Activated CD4-positive, alpha-beta T cell treated with anti-CD3 and anti-CD28 coated beads for 24 hours (primary cell): ENCODE results near the gene APOBEC4.
"Not testable (repeated sequence)": the region's sequence is repeated elsewhere in the genome, so short reads cannot be mapped to it uniquely, and the experiment has no call there.

Experiments used
- DNase-seq, 2 donors: peaks; one replicate each; pipeline ENCODE4 v3.0.0-alpha.2; 2020; ENCODE audit warnings: low read depth in 2 of 2

Gene APOBEC4, protein sequence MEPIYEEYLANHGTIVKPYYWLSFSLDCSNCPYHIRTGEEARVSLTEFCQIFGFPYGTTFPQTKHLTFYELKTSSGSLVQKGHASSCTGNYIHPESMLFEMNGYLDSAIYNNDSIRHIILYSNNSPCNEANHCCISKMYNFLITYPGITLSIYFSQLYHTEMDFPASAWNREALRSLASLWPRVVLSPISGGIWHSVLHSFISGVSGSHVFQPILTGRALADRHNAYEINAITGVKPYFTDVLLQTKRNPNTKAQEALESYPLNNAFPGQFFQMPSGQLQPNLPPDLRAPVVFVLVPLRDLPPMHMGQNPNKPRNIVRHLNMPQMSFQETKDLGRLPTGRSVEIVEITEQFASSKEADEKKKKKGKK

GRCh38 chr1:183652547-183653461, at the start of gene APOBEC4:
Gene APOBEC4, minus strand, starts transcription at chr1:183653316. Its CDS starts 4,535 bp downstream, at chr1:183648781.
- DNase-seq: no peak

DNA sequence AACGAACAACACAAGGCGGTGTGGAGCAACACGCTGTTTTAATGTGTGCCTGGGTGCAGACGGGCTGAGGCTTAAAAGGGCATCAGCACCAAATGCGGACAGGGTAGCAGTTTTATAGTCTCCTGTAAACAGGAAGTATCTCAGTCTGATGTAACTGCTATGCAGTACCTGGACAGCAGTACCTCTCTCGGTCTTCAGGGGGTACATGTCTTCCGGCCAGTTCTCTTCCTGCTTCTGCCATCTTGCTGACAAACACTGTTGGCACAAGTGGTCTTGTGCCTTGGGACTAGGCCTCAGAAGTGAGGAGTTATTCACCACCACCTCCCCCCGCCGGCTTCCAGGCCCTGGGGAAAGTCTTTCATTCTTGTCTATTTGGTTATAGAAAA, 49.7 kb upstream of the APOBEC4 start:
- no peak for DNase-seq

DNA sequence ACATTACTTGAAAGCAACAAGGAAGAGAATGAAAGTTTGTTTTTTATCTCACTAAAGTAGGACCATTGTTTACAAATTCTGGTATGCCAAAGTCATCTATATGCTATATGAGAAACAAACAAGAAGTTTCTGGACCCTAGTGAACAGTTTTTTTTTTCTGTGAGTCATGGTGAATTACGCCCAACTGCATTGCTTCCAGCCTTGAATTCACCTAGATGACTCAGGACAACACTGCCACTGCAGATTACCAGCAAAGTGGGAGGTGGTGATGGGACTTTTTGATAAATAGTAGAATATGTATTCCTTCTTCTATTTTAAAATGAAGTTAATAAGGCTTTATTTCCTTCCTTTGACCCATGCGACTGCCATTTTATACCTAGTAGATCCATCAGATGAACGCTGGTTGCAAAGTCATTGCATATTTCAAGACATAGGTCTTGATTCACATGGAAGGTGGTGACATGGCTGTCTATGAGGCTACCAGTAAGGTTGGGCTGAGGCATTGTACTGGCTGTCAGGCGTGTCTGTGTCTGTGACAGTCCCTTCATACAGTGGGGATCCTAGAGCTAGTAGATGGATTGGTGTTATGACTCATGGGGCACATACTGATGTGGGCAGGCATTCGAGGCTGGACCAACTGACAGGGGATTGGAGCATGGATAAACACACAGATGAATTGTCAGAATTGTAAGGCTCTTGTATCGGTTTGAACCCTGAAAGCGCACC, 49.1 kb upstream of the APOBEC4 start:
- no peak for DNase-seq

- no peak for DNase-seq
These were observed 46.6 kb upstream of the APOBEC4 start for GRCh38 chr1:183699616-183700160.

DNA sequence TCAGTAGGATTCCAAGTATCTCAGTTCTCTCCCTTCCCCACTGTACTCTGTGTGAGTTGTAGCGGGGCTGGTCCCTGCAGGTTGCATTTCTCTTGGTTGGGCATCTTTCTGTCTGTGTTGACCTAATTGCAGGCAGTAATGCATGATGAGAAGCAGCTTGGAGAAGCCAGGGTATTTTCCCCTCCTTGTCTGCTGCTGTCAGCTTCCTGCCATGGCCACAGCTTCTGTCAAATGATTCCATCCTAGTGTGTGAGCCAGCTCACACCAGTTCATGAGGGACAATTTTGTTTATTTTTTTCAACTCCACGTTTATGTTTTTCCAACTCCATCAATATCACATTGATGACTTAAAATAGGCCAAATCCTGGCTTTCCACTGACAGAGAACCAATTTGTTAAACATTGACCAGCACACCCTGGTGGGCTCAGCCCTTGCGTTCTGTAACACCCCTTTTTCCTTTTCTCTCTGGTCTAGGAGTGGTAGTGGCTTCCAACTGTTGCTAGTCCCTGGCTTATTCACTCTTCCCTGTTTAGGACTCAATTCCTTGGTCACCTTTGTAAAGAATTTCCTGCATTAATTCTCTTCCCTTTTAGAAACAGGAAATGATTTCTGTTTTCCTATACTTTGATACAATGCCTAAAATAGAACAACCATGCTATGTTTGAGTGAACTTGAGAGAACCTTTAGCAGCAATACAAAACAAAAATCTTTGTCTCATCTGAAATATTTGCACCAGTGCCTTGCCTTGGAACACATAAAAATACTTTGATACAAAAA, 44.9 kb upstream of the APOBEC4 start:
- DNase-seq: no peak

- no peak for DNase-seq
These were observed 43.9 kb upstream of the APOBEC4 start for GRCh38 chr1:183696981-183697380.

DNA sequence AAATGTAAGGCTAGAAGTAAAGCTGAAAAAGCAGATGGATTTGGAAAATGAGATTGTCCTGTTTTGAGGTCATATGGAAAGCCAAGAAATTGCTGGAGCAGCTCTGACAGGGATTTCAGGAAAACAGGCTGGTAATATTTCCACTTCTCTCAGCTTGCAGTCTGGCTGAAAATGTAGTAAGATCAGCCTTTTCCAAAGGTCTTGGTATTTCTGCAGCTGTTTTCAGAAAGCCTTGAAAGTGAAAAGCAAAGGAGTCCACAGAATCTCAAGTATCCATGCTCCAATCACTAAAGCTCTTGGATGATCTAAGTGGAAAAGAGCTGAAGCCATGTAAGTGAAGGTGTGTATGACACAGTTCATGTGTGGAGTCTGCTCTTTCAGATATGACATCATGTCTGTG, 41.6 kb upstream of the APOBEC4 start:
- DNase-seq: no peak

- no peak for DNase-seq
These were observed 41.0 kb upstream of the APOBEC4 start for GRCh38 chr1:183694066-183694465.

DNA sequence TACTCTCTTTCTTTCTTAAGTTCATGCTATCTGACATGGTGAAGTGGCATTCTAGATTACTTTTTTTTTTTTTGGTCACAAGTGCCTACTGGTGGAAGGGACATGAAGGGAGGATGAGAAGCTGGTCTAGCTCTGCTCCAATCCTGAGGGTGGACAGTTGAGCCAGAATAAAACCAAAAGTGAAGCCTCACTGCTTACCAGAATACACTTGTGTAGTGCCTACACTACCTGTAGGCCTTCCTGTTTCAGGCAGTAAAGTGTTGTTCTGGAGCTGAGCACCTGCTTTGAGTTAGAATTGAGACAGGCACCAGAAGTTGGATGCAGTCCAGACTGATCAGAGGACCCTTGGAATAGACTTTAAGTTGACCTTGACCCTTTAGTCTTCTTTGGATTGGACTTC, 40.4 kb upstream of the APOBEC4 start:
- no peak for DNase-seq

DNA sequence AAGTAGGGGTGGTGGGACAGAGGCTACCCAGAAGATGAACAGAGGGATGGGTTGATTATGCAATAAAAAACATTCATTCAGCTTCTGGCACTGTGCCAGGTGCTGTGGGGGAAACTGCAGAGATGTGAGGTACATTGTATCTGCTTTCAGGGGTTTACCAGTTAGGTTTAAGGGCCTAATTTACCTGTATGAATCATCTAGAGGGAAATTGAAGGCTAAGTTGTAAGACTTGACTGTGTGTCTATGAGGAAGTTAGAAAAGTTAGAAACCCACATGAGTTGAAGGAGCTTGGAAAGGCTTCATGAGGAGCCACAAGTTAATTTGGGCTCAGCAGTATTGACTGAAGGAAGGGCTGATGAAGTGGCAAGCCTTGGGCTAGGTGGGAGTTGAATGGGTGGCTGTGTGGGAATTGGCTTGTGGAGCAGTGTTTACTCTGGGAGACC, 36.7 kb upstream of the APOBEC4 start:
- DNase-seq: no peak

- no peak for DNase-seq
These were observed 35.4 kb upstream of the APOBEC4 start for GRCh38 chr1:183688341-183689060.

- no peak for DNase-seq
These were observed 34.6 kb upstream of the APOBEC4 start for GRCh38 chr1:183687546-183688304.

DNA sequence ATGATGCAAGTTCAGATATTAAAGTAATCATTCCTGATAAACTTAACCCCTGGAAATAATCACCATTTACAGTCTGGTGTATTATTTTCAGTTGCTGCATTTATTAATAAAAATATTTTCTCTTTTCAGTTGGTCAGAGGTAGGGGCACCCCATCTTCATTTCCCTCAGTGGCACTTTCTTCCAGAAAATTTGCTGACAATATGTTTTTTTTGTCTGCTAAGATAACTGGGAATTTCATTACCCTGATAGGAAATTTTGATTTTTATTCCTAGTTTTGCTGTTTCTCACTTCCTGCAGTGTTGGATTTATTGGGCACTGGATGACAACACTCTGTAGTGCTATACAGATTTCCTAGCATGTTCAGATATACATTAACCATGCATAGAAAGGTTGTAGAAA, 33.1 kb upstream of the APOBEC4 start:
- DNase-seq: no peak

- DNase-seq: peak; percentile 1 to 12
These were observed 32.1 kb upstream of the APOBEC4 start for GRCh38 chr1:183685112-183685713.

- DNase-seq: not testable (repeated sequence)
These were observed 26.2 kb upstream of the APOBEC4 start for GRCh38 chr1:183679363-183679762.

DNA sequence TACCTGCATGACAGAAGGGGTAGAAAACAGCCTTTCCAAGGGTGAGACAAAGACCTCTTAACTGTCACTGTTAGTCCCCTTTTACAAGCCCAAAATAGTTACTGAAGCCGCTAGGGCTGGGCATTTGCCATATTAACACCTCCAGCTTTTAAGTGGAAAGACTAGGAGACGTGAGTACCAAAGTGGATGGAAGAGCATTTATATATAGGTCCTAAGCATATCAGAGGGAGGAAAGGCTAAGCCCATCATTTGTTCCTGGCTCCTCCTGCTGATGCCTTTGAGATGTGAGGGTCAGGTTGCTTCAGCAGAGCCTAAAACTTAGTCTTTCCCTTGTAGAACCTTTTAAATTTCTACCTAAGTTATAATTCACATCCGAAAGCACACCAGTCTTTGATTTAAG, 25.7 kb upstream of the APOBEC4 start:
- no peak for DNase-seq

DNA sequence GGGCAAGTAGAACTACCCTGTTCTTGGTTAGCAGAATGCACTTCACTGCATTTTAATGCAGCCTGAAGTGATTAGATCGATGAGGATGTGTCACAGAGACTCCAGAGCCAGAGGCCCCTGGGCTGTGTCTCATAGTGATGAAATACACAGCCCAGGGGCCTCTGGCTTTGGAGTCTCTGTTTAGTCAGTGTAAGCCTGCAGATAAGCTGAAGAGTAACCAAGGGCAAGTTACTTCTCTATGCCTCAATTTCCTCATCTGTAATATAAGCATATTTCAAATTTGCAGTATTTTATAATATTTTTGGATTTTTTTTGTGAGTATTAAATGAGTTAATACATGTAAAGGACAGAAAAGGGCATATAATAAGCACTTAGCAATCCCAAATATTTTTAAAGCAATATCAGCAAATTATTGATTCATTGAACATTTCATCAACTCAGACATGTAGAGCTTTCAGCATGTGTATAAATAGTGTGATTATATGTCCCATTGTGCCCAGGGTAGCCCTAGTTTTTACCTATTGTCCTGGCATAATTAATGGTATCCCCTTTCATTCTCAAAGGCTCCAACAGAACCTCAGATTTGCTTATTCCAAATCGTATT, 23.6 kb upstream of the APOBEC4 start:
- no peak for DNase-seq

DNA sequence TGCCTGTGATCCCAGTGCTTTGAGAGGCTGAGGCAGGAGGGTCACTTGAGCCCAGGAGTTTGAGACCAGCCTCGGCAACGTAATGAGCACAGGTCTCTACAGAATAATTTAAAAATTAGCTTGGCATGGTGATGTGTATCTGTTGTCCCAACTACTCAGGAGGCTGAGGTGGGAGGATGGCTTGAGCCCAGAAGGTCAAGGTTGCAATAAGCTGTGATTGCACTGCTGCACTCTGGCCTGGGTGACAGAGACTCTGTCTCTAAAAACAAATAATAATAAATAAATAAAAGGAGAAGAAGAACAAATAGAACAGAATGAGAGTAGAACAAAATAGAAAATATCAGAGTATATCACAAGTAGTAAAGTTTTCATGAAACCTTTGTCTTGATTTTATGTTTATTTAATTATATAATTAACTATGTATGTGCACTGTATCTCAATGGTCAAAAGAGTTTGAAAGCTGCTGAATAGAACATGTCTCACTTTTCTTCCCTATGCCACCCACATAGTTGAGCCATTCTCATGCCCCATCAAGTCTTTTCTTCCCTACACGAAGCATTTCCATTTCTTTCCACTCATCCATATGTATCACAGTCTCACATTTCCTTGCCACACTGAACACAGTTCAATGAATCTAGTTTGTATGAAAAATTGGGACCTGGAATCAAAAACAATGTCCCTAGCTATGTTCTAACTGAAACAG, 22.9 kb upstream of the APOBEC4 start:
- DNase-seq: no peak
